RWPE2 (cell line): ENCODE results near the gene SPAG8.

ENCODE experiments used
- ATAC-seq: fragments of 200-7000 bp; cut with Tn5 transposase; 3 replicates; pipeline ENCODE4 v1.9.1; 2021; ENCODE audit warnings: low read depth
- DNase-seq: peaks from one replicate; pipeline ENCODE4 v3.0.0-alpha.2; 2020; ENCODE audit warnings: low spot score
- H3K27ac ChIP-seq: fragments of 450-650 bp; 2 replicates; pipeline ENCODE4 v1.5.1; 2017; ENCODE audit warnings: mild to moderate bottlenecking; ENCODE audit not compliant: poor library complexity, severe bottlenecking
- H3K27me3 ChIP-seq: fragments of 250-450 bp; sonication (Bioruptor Pico); 2 replicates; pipeline ENCODE4 v1.5.1; 2021; ENCODE audit warnings: mild to moderate bottlenecking, moderate library complexity; ENCODE audit not compliant: insufficient read depth, poor library complexity, severe bottlenecking
- H3K36me3 ChIP-seq: fragments of 250-450 bp; sonication (Bioruptor Pico); 2 replicates; pipeline ENCODE4 v1.5.1; 2020; ENCODE audit warnings: low read depth, mild to moderate bottlenecking, moderate library complexity
- H3K4me1 ChIP-seq: fragments of 250-450 bp; sonication (Bioruptor Pico); 2 replicates; pipeline ENCODE4 v1.5.1; 2021; ENCODE audit warnings: mild to moderate bottlenecking, moderate library complexity; ENCODE audit not compliant: insufficient read depth, poor library complexity, severe bottlenecking
- H3K4me3 ChIP-seq: fragments of 250-450 bp; sonication (Bioruptor Pico); 2 replicates; pipeline ENCODE4 v1.5.1; 2021; ENCODE audit warnings: mild to moderate bottlenecking, moderate library complexity; ENCODE audit not compliant: severe bottlenecking
- H3K9me3 ChIP-seq: fragments of 250-450 bp; sonication (Bioruptor Pico); 2 replicates; pipeline ENCODE4 v1.5.1; 2021; ENCODE audit warnings: mild to moderate bottlenecking, moderate library complexity; ENCODE audit not compliant: severe bottlenecking
- CTCF ChIP-seq: fragments of 450-650 bp; IDR thresholded peaks from one replicate; pipeline ENCODE4 v1.5.1; 2017; ENCODE audit warnings: mild to moderate bottlenecking, moderate library complexity; ENCODE audit not compliant: poor library complexity, severe bottlenecking

SPAG8 gene

GRCh38 chr9:35813434-35814105, 1.5 kb upstream of the SPAG8 start:
- peak; percentile 30 for TF ChIP-seq CTCF
- Histone ChIP-seq H3K4me1 (no peaks in the 10 kb centered on the region), H3K36me3 (no peaks in the 10 kb centered on the region; the same call in 1 of the 2 replicates), H3K9me3 (no peaks in the 10 kb centered on the region), H3K27me3 (no peaks in the 10 kb centered on the region), H3K27ac (peak overlapping the region; percentile 81), H3K4me3 (peak overlapping the region; percentile 82)
- ATAC-seq (no peak), DNase-seq (no peak)

GRCh38 chr9:35811381-35812024, 559 bp downstream of the SPAG8 start:
- H3K9me3 ChIP-seq = no peaks in the 10 kb centered on the region
- H3K36me3 ChIP-seq = no peaks in the 10 kb centered on the region; the same call in 1 of the 2 replicates
- no peak overlapping the region for H3K27ac ChIP-seq
- DNase-seq (peak; percentile 31), ATAC-seq (no peak)
- TF ChIP-seq CTCF = no peak
- H3K4me1 ChIP-seq = no peaks in the 10 kb centered on the region
- H3K27me3 ChIP-seq = no peaks in the 10 kb centered on the region
- peak overlapping the region; percentile 36 for H3K4me3 ChIP-seq

DNA sequence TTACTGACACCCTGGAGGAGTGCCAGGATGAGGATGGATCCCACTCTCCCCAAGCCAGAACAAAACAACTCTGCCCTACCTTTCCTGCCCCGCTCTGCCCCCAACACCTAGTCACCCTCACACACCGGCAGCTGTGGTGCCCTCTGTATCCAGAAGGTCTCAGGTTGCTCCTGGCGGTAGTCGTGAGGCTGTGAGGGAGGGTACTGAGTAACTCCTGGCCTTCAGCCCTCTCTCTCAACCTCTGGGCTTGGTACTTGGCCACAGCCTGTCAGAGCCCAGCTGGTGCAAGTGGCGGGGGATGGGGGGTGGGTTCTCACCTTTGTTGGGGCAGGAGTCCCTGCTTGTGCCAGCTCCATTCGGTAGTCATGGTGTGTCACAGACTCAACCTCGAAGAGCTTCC, 1.9 kb downstream of the SPAG8 start:
- Histone ChIP-seq H3K36me3 (no peaks in the 10 kb centered on the region; the same call in 1 of the 2 replicates), H3K27ac (no peak overlapping the region), H3K27me3 (no peaks in the 10 kb centered on the region), H3K9me3 (no peaks in the 10 kb centered on the region), H3K4me3 (no peak overlapping the region), H3K4me1 (no peaks in the 10 kb centered on the region)
- ATAC-seq (no peak), DNase-seq (peak; percentile 33)
- TF ChIP-seq CTCF = no peak

DNA sequence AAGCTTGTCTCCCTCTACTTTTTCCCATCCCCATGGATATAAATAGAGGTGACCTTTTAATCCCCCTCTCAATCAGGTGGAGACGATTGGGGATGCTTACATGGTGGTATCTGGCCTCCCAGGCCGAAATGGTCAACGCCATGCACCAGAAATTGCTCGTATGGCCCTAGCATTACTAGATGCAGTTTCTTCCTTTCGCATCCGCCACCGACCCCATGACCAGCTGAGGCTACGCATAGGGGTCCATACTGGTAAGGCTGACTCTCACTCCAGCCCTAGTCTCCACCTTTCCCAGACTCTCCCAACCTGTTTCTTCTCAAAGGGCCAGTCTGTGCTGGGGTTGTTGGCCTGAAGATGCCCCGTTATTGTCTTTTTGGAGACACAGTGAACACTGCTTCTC, 3.6 kb downstream of the SPAG8 start:
- DNase-seq = no peak
- Histone ChIP-seq H3K4me1 (no peaks in the 10 kb centered on the region), H3K36me3 (no peaks in the 10 kb centered on the region; the same call in 1 of the 2 replicates), H3K9me3 (no peaks in the 10 kb centered on the region), H3K27me3 (no peaks in the 10 kb centered on the region), H3K27ac (no peak overlapping the region), H3K4me3 (no peak overlapping the region)
- ATAC-seq = no peak
- no peak for TF ChIP-seq CTCF

DNA sequence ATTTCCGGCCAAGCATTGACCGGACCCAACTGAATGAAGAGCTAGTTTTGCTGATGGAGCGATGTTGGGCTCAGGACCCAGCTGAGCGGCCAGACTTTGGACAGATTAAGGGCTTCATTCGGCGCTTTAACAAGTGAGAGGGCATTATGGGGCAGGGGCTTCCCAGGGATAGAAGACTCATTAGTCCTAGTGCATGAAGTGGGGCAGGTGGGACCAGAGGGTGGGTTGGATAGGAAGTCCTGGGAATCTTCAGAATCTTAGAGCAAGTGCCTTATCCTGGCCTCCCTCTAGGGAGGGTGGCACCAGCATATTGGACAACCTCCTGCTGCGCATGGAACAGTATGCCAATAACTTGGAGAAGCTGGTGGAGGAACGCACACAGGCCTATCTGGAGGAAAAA, 6.0 kb downstream of the SPAG8 start:
- Histone ChIP-seq H3K36me3 (no peaks in the 10 kb centered on the region), H3K27ac (no peak overlapping the region)
- TF ChIP-seq CTCF = no peak

More for the DNA sequence above, 6.0 kb downstream of the SPAG8 start:
- H3K4me3 ChIP-seq = no peak overlapping the region
- DNase-seq (no peak), ATAC-seq (no peak)
- H3K4me1 ChIP-seq = no peaks in the 10 kb centered on the region
- H3K27me3 ChIP-seq = no peaks in the 10 kb centered on the region
- H3K9me3 ChIP-seq = no peaks in the 10 kb centered on the region
